ENCODE results near the gene RHNO1. TPM values are rescaled to one million over a fixed set of nuclear protein-coding genes. Genes with fewer than 3 reads are reported as not detected.
"Not testable (repeated sequence)": the region's sequence is repeated elsewhere in the genome, so short reads cannot be mapped to it uniquely, and the experiment has no call there.

The RHNO1 gene
- total and polyA plus RNA-seq, 4 experiments from 2014 or later, result 31.2 to 107 (median 47.1) TPM

DNA sequence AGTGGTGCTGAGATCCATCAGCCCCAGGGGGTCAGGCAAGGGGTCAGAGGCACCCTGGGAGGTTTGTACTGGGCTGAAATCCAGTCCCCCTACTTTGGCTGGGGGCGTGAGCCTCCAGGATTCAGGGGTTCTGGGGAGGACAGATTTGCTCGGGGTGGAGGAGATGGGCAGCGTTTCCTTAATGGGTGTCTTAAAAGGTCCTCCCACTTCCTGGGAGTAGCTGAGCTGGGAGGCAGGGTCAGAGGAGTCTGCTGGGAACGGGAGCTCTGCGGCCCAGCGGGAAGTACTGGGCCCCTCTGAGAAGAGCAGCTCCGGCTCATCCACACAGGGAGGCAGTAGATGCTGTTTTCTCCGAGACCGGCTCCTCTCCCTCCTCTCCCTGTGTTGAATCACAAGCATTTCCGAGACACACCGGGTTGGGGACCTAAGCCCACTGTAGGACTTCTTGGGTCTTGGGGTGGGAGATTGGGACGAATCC is 18.0 kb upstream of the RHNO1 start:
- DNase-seq, result no peak
- H3K4me1 Mint-ChIP-seq, result no peaks in the 10 kb centered on the region
- intact Hi-C loops (cut with micrococcal nuclease), result no loop called here
- no peak overlapping the region for H3K4me3 ChIP-seq (ENCODE audit: low read length in 2 of 2)
- no peaks in the 10 kb centered on the region for H3K27me3 Mint-ChIP-seq
- H3K4me3 Mint-ChIP-seq, result no peak overlapping the region
- H3K36me3 Mint-ChIP-seq, result peaks cover 10 to 12% of the 10 kb centered on the region in 2 donors
- no peaks in the 10 kb centered on the region for H3K9me3 Mint-ChIP-seq
- H3K27ac ChIP-seq (ENCODE audit: low read depth, low read length), result no peak overlapping the region
- H3K27me3 ChIP-seq (ENCODE audit: insufficient read depth, low read length), result no peaks in the 10 kb centered on the region
- ChIA-PET CTCF (ENCODE audit: partially characterized antibody) (no interaction called here), POLR2A (ENCODE audit: partially characterized antibody) (interaction anchor here (1.2 kb wide), 1 partner anchor 18 kb away, joined by 4 read pairs; the partner anchor contains the start of genes FOXM1 and RHNO1)
- H3K36me3 ChIP-seq (ENCODE audit: insufficient read depth, low read length), result no peaks in the 10 kb centered on the region
- no peaks in the 10 kb centered on the region for H3K9me3 ChIP-seq (ENCODE audit: control insufficient read depth in 1 of 2, low read length in 2 of 2)
- H3K4me1 ChIP-seq (ENCODE audit: insufficient read depth, low read length), result no peaks in the 10 kb centered on the region
- peak overlapping the region in 1 of 7 donors; percentile 65 for H3K27ac Mint-ChIP-seq

DNA sequence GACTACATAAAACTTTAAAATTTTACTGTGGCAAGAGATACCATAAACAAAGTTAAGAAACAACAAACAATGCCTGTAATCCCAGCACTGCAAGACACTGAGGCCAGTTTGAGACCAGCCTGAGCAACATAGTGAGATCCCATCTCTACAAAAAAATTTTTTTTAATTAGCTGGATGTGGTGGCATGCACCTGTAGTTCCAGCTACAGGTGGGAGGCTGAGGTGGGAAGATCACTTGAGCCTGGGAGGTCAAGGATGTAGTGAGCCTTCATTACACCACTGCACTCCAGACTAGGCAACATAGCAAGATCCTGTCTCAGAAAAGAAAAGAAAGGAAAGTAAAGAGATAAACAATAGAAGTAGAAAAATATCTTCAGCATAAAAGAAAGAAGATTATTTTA is 16.9 kb upstream of the RHNO1 start:
- peak overlapping the region in 2 of 7 donors; percentile 1 to 46 for H3K27ac Mint-ChIP-seq
- Histone ChIP-seq H3K36me3 (ENCODE audit: insufficient read depth, low read length) (no peaks in the 10 kb centered on the region), H3K4me1 (ENCODE audit: insufficient read depth, low read length) (no peaks in the 10 kb centered on the region), H3K9me3 (ENCODE audit: control insufficient read depth in 1 of 2, low read length in 2 of 2) (no peaks in the 10 kb centered on the region), H3K27ac (ENCODE audit: low read depth, low read length) (no peak overlapping the region), H3K4me3 (ENCODE audit: low read length in 2 of 2) (no peak overlapping the region), H3K27me3 (ENCODE audit: insufficient read depth, low read length) (no peaks in the 10 kb centered on the region)
- no peaks in the 10 kb centered on the region for H3K9me3 Mint-ChIP-seq
- no peaks in the 10 kb centered on the region for H3K27me3 Mint-ChIP-seq
- ChIA-PET CTCF (ENCODE audit: partially characterized antibody) (no interaction called here), POLR2A (ENCODE audit: partially characterized antibody) (interaction anchor here (1.0 kb wide), 1 partner anchor 11 kb away, joined by 3 read pairs; no protein-coding TSS in a partner anchor)
- no peak for DNase-seq
- peaks cover 9 to 10% of the 10 kb centered on the region in 2 donors for H3K36me3 Mint-ChIP-seq
- no peaks in the 10 kb centered on the region for H3K4me1 Mint-ChIP-seq
- intact Hi-C loops (cut with micrococcal nuclease), result no loop called here
- no peak overlapping the region for H3K4me3 Mint-ChIP-seq

DNA sequence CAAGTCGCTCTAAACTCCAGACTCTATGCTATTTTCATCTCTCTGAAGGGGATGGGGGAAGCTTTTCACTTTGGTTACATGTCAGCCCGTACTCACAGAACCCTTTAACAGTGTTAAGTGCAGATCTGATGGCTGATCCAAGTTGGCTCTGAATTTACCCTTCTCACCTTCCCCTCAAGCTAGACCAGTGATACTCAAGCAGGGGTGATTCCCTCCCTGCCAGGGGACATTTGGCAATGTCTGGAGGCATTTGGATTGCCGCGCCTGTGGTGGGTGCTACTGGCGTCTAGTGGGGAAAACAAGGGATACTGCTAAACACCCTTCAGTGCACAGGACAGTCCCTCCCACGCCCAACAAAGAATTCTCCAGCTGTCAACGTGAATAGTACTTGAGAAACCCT is 14.1 kb upstream of the RHNO1 start:
- H3K36me3 ChIP-seq (ENCODE audit: insufficient read depth, low read length), result no peaks in the 10 kb centered on the region
- ChIA-PET CTCF (ENCODE audit: partially characterized antibody) (no interaction called here), POLR2A (ENCODE audit: partially characterized antibody) (no interaction called here)
- H3K4me1 ChIP-seq (ENCODE audit: insufficient read depth, low read length), result no peaks in the 10 kb centered on the region
- Mint-ChIP-seq H3K9me3 (no peaks in the 10 kb centered on the region), H3K4me3 (no peak overlapping the region), H3K27me3 (no peaks in the 10 kb centered on the region), H3K36me3 (peaks cover 2 to 4% of the 10 kb centered on the region in 2 donors), H3K4me1 (peaks cover 0 to 4% (median under 1%) of the 10 kb centered on the region in 4 donors), H3K27ac (no peak overlapping the region)
- H3K4me3 ChIP-seq (ENCODE audit: low read length in 2 of 2), result no peak overlapping the region
- no peak for DNase-seq
- intact Hi-C loops (cut with micrococcal nuclease), result no loop called here
- no peaks in the 10 kb centered on the region for H3K27me3 ChIP-seq (ENCODE audit: insufficient read depth, low read length)
- no peaks in the 10 kb centered on the region for H3K9me3 ChIP-seq (ENCODE audit: control insufficient read depth in 1 of 2, low read length in 2 of 2)
- H3K27ac ChIP-seq (ENCODE audit: low read depth, low read length), result no peak overlapping the region

DNA sequence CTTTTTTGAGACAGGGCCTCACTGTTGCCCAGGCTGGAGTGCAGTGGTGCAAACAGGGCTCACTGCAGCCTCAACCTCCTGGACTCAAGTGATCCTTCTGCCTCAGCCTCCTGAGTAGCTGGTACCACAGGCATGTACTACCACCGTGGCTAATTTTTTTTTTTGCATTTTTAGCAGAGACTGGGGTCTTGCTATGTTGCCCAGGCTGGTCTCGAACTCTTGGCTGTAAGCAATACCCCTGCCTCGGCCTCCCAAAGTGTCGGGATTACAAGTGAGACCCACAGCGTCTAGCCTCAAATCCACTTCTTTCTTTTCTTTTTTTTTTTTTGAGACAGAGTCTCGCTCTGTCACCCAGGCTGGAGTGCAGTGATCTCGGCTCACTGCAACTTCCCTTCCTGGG is 13.6 kb upstream of the RHNO1 start:
- H3K4me1 ChIP-seq (ENCODE audit: insufficient read depth, low read length); H3K27me3 Mint-ChIP-seq; H3K4me3 Mint-ChIP-seq; H3K27me3 ChIP-seq (ENCODE audit: insufficient read depth, low read length); H3K9me3 ChIP-seq (ENCODE audit: control insufficient read depth in 1 of 2, low read length in 2 of 2); POLR2A ChIA-PET (ENCODE audit: partially characterized antibody); H3K9me3 Mint-ChIP-seq; H3K4me1 Mint-ChIP-seq; H3K27ac Mint-ChIP-seq; H3K27ac ChIP-seq (ENCODE audit: low read depth, low read length); H3K4me3 ChIP-seq (ENCODE audit: low read length in 2 of 2); H3K36me3 Mint-ChIP-seq; intact Hi-C loops (cut with micrococcal nuclease); H3K36me3 ChIP-seq (ENCODE audit: insufficient read depth, low read length); DNase-seq: not testable (repeated sequence)
- CTCF ChIA-PET (ENCODE audit: partially characterized antibody), result interaction anchor here (0.9 to 1.5 kb wide), 2 partner anchors 10 to 21 kb away, joined by 3 to 8 read pairs; no protein-coding TSS in a partner anchor

DNA sequence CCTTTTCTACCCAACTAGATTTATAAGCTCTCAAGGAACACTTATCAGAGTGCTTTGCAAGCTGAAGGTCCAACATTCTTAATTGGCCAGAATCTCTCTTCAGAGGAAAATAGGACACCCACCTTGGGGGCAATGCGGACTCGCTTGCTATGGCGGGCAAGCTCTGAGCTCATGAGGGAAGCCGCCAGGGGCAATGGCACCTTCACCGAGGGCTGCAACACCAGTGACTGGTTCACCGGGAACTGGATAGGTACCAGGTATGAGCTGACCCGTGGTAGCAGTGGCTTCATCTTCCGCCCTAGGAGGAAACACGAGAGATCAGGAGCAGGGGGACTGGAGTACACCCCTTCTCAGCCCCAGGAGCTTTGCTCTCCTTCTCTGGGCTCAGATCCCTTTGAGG is 12.8 kb upstream of the RHNO1 start:
- H3K27me3 ChIP-seq (ENCODE audit: insufficient read depth, low read length), result no peaks in the 10 kb centered on the region
- intact Hi-C loops (cut with micrococcal nuclease), result no loop called here
- peak overlapping the region in 1 of 7 donors; percentile 3 for H3K27ac Mint-ChIP-seq
- POLR2A ChIA-PET (ENCODE audit: partially characterized antibody), result no interaction called here
- CTCF ChIA-PET (ENCODE audit: partially characterized antibody), result interaction anchor here (0.7 to 1.5 kb wide), 3 partner anchors 10 to 24 kb away, joined by 3 to 8 read pairs (median 3); no protein-coding TSS in a partner anchor
- H3K27ac ChIP-seq (ENCODE audit: low read depth, low read length), result no peak overlapping the region
- H3K4me3 Mint-ChIP-seq, result no peak overlapping the region
- no peaks in the 10 kb centered on the region for H3K9me3 Mint-ChIP-seq
- H3K27me3 Mint-ChIP-seq, result no peaks in the 10 kb centered on the region
- no peaks in the 10 kb centered on the region for H3K36me3 Mint-ChIP-seq
- H3K4me1 ChIP-seq (ENCODE audit: insufficient read depth, low read length), result no peaks in the 10 kb centered on the region
- no peak for DNase-seq
- peaks cover 2 to 8% (median 6%) of the 10 kb centered on the region in 4 donors for H3K4me1 Mint-ChIP-seq
- no peaks in the 10 kb centered on the region for H3K36me3 ChIP-seq (ENCODE audit: insufficient read depth, low read length)
- no peaks in the 10 kb centered on the region for H3K9me3 ChIP-seq (ENCODE audit: control insufficient read depth in 1 of 2, low read length in 2 of 2)
- H3K4me3 ChIP-seq (ENCODE audit: low read length in 2 of 2), result no peak overlapping the region

DNA sequence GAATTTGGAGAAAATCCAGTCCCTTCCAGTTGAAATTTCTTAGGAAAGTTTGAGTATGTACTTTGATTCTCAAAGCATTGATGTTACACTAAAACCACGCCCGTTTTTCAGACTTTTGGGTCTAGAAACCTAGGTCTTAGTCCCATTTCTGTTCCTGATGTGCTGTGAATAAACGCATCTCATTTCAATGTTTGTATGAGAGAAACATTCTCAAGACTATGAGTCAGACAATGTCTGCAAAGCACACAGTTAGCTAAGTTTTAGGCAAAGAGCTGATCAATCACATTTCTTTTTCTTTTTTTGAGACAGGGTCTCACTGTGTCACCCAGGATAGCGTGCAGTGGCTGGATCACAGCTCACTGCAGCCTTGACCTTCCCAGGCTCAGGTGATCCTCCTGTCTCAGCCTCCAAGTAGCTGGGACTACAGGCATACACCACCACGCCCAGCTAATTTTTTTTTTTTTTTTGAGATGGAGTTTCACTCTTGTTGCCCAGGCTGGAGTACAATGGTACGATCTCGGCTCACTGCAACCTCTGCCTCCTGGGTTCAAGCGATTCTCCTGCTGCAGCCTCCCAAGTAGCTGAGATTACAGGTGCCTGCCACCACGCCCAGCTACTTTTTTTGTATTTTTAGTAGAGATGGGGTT is 7.9 kb upstream of the RHNO1 start:
- H3K4me3 Mint-ChIP-seq; H3K27me3 Mint-ChIP-seq; H3K9me3 Mint-ChIP-seq; H3K4me1 Mint-ChIP-seq; H3K27ac Mint-ChIP-seq; POLR2A ChIA-PET (ENCODE audit: partially characterized antibody); intact Hi-C loops (cut with micrococcal nuclease); H3K4me1 ChIP-seq (ENCODE audit: insufficient read depth, low read length); CTCF ChIA-PET (ENCODE audit: partially characterized antibody); H3K9me3 ChIP-seq (ENCODE audit: control insufficient read depth in 1 of 2, low read length in 2 of 2); H3K27me3 ChIP-seq (ENCODE audit: insufficient read depth, low read length); H3K36me3 Mint-ChIP-seq; DNase-seq; H3K36me3 ChIP-seq (ENCODE audit: insufficient read depth, low read length); H3K27ac ChIP-seq (ENCODE audit: low read depth, low read length); H3K4me3 ChIP-seq (ENCODE audit: low read length in 2 of 2): not testable (repeated sequence)

DNA sequence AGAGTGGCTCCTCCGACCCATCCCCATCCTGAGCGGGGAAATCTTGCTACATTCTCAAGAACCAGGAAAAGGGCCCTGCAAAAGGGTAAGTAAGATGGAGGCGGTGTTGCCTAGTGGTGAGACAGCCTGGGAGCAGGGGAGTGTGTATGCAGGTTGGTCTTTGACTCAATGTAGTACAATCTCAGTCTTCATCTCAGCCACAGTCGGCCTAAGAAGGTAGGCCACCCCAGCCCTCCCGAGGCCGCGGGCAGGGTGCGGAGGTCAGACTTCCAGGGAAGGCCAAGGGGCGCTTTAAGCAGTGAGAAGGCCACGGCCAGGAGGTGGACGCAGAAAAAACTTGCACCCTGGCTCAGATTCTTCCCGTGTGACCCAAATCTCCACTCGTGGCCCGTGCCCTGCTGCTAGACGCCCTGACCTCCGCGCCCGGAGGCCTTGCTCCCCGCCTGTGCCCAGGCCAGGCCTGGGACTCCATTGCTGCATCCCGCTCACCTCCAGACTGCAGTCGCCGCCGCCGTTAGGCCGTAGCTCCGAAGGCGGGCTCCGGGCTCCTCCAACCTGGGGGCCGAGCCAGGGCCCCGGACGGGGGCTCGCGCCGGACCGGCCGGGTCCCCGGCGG is 484 bp upstream of the RHNO1 start:
- intact Hi-C loops (cut with micrococcal nuclease), result loop anchor here (1.0 to 5.0 kb wide), 5 partner anchors 14 to 1186 kb away; partner anchors contain the start of genes ADIPOR2, FKBP4, ITFG2 and TULP3
- Mint-ChIP-seq H3K36me3 (peaks cover 0 to 17% of the 10 kb centered on the region in 2 donors), H3K27ac (peak overlapping the region; percentile 66 to 98 (median 78)), H3K4me3 (peak overlapping the region; percentile 81 to 92 (median 89)), H3K4me1 (peaks cover 22 to 39% (median 32%) of the 10 kb centered on the region in 4 donors), H3K9me3 (no peaks in the 10 kb centered on the region), H3K27me3 (no peaks in the 10 kb centered on the region)
- H3K4me3 ChIP-seq (ENCODE audit: low read length in 2 of 2), result peak overlapping the region; percentile 42 to 98
- H3K27ac ChIP-seq (ENCODE audit: low read depth, low read length), result peak overlapping the region; percentile 96
- H3K9me3 ChIP-seq (ENCODE audit: control insufficient read depth in 1 of 2, low read length in 2 of 2), result no peaks in the 10 kb centered on the region
- peak in 3 of 5 donors; percentile 20 to 42 (median 28) for DNase-seq
- ChIA-PET CTCF (ENCODE audit: partially characterized antibody) (interaction anchor here (1.1 kb wide), 1 partner anchor 9 kb away, joined by 7 read pairs; no protein-coding TSS in a partner anchor), POLR2A (ENCODE audit: partially characterized antibody) (interaction anchor here (0.7 to 3.5 kb wide), 12 partner anchors 8 to 185 kb away, joined by 3 to 52 read pairs (median 6); partner anchors contain the start of genes FKBP4, ITFG2 and TULP3)
- H3K27me3 ChIP-seq (ENCODE audit: insufficient read depth, low read length), result no peaks in the 10 kb centered on the region
- H3K4me1 ChIP-seq (ENCODE audit: insufficient read depth, low read length), result peaks cover 38% of the 10 kb centered on the region
- no peaks in the 10 kb centered on the region for H3K36me3 ChIP-seq (ENCODE audit: insufficient read depth, low read length)
